H9 (cell line): ENCODE measurements around the gene ADH5. TPM values are rescaled to one million over a fixed set of nuclear protein-coding genes. Genes with fewer than 3 reads are reported as not detected.

Experiments
- DNase-seq: peaks from one replicate; pipeline ENCODE4 v3.0.0-alpha.2; 2017
- H2AFZ ChIP-seq: one replicate; pipeline ENCODE4 v1.6.1; 2013; ENCODE audit warnings: mild to moderate bottlenecking, low read length, control low read depth, moderate library complexity
- H2AK5ac ChIP-seq: 2 replicates; pipeline ENCODE4 v1.6.1; 2013; ENCODE audit warnings: low read length, control low read depth, mixed read lengths; ENCODE audit not compliant: insufficient read length
- H2BK120ac ChIP-seq: one replicate; pipeline ENCODE4 v1.6.1; 2013; ENCODE audit warnings: low read depth, mild to moderate bottlenecking, low read length, control low read depth, inconsistent platforms; ENCODE audit not compliant: poor library complexity, severe bottlenecking
- H2BK12ac ChIP-seq: 2 replicates; pipeline ENCODE4 v1.6.1; 2013; ENCODE audit warnings: low read length, control low read depth, mixed read lengths, low read depth; ENCODE audit not compliant: insufficient read length
- H2BK15ac ChIP-seq: 2 replicates; pipeline ENCODE4 v1.6.1; 2013; ENCODE audit warnings: low read depth, low read length, control low read depth
- H2BK20ac ChIP-seq: one replicate; pipeline ENCODE4 v1.6.1; 2013; ENCODE audit warnings: low read depth, mild to moderate bottlenecking, low read length, control low read depth, inconsistent platforms; ENCODE audit not compliant: poor library complexity, severe bottlenecking
- H2BK5ac ChIP-seq: 2 replicates; pipeline ENCODE4 v1.6.1; 2013; ENCODE audit warnings: low read length, control low read depth, mixed read lengths; ENCODE audit not compliant: insufficient read length
- H3K14ac ChIP-seq: 2 replicates; pipeline ENCODE4 v1.6.1; 2013; ENCODE audit warnings: low read length, control low read depth; ENCODE audit not compliant: insufficient read depth
- H3K18ac ChIP-seq: 2 replicates; pipeline ENCODE4 v1.6.1; 2013; ENCODE audit warnings: low read depth, mild to moderate bottlenecking, mixed read lengths, low read length, control low read depth; ENCODE audit not compliant: insufficient read length
- H3K23ac ChIP-seq: 2 replicates; pipeline ENCODE4 v1.6.1; 2013; ENCODE audit warnings: low read length, control low read depth, mixed read lengths, low read depth; ENCODE audit not compliant: insufficient read length
- H3K23me2 ChIP-seq: 2 replicates; pipeline ENCODE4 v1.6.1; 2013; ENCODE audit warnings: low read depth, mild to moderate bottlenecking, mixed read lengths, low read length, control low read depth; ENCODE audit not compliant: insufficient read length, poor library complexity, severe bottlenecking
- H3K27ac ChIP-seq: 2 replicates; pipeline ENCODE4 v1.5.1; 2013; ENCODE audit warnings: low read length, control low read depth, mixed read lengths, low read depth; ENCODE audit not compliant: insufficient read length
- H3K27me3 ChIP-seq: 2 replicates; pipeline ENCODE4 v1.6.1; 2013; ENCODE audit warnings: low read length, control low read depth, inconsistent platforms; ENCODE audit not compliant: insufficient read depth
- H3K4ac ChIP-seq: 2 replicates; pipeline ENCODE4 v1.6.1; 2013; ENCODE audit warnings: low read depth, mild to moderate bottlenecking, control low read depth, inconsistent platforms, low read length, moderate library complexity
- H3K4me1 ChIP-seq: 2 replicates; pipeline ENCODE4 v1.6.1; 2013; ENCODE audit warnings: low read length, control low read depth, inconsistent platforms; ENCODE audit not compliant: insufficient read depth
- H3K4me2 ChIP-seq: 2 replicates; pipeline ENCODE4 v1.6.1; 2013; ENCODE audit warnings: low read length, control low read depth, mixed read lengths; ENCODE audit not compliant: insufficient read length, insufficient read depth
- H3K56ac ChIP-seq: 2 replicates; pipeline ENCODE4 v1.6.1; 2013; ENCODE audit warnings: low read depth, mild to moderate bottlenecking, mixed read lengths, low read length, control low read depth; ENCODE audit not compliant: insufficient read length
- H3K79me1 ChIP-seq: 2 replicates; pipeline ENCODE4 v1.6.1; 2013; ENCODE audit warnings: low read depth, mild to moderate bottlenecking, moderate library complexity, low read length, control low read depth, inconsistent platforms; ENCODE audit not compliant: insufficient read depth, poor library complexity, severe bottlenecking
- H3K79me2 ChIP-seq: 2 replicates; pipeline ENCODE4 v1.6.1; 2013; ENCODE audit warnings: low read length, control low read depth, inconsistent platforms; ENCODE audit not compliant: insufficient read depth
- H3K9ac ChIP-seq: 2 replicates; pipeline ENCODE4 v1.6.1; 2013; ENCODE audit warnings: low read length, control low read depth, mixed read lengths; ENCODE audit not compliant: insufficient read length; ENCODE audit errors: extremely low read depth
- H3K9me3 ChIP-seq: one replicate; pipeline ENCODE4 v1.6.1; 2013; ENCODE audit warnings: low read depth, low read length, inconsistent platforms; ENCODE audit not compliant: control insufficient read depth
- H3T11ph ChIP-seq: one replicate; pipeline ENCODE4 v1.6.1; 2013; ENCODE audit warnings: mild to moderate bottlenecking, low read length, control low read depth, inconsistent platforms
- H4K20me1 ChIP-seq: one replicate; pipeline ENCODE4 v1.6.1; 2013; ENCODE audit not compliant: control insufficient read depth, insufficient read length, insufficient read depth
- H4K5ac ChIP-seq: 2 replicates; pipeline ENCODE4 v1.6.1; 2013; ENCODE audit warnings: low read depth, mild to moderate bottlenecking, mixed read lengths, low read length, control low read depth; ENCODE audit not compliant: insufficient read length
- H4K8ac ChIP-seq: replicated peaks from 2 replicates; pipeline ENCODE4 v1.6.1; 2013; ENCODE audit warnings: low read length, control low read depth, mixed read lengths, low read depth; ENCODE audit not compliant: insufficient read length
- H4K91ac ChIP-seq: 2 replicates; pipeline ENCODE4 v1.6.1; 2013; ENCODE audit warnings: low read depth, mild to moderate bottlenecking, moderate library complexity, mixed read lengths, low read length, control low read depth; ENCODE audit not compliant: insufficient read length
- H3K27ac Mint-ChIP-seq, 3 experiments: 2 replicates in 2 of 3; 3 replicates in 1 of 3; pipeline ENCODE4 v1.8.0; 2020 to 2021; ENCODE audit warnings: mixed read lengths in 3 of 3, mild to moderate bottlenecking in 1 of 3, moderate library complexity in 1 of 3
- H3K27me3 Mint-ChIP-seq: 2 replicates; pipeline ENCODE4 v1.8.0; 2021; ENCODE audit warnings: low read depth, mild to moderate bottlenecking, moderate library complexity, mixed read lengths
- H3K36me3 Mint-ChIP-seq, 3 experiments: 2 replicates in 2 of 3; 3 replicates in 1 of 3; pipeline ENCODE4 v1.8.0; 2020 to 2021; ENCODE audit warnings: low read depth in 3 of 3, mixed read lengths in 3 of 3; ENCODE audit not compliant: insufficient read depth in 1 of 3
- H3K4me1 Mint-ChIP-seq, 2 experiments: 2 replicates each; pipeline ENCODE4 v1.8.0; 2020; ENCODE audit warnings: mixed read lengths in 2 of 2
- H3K4me3 Mint-ChIP-seq, 2 experiments: 2 replicates in 1 of 2; 3 replicates in 1 of 2; pipeline ENCODE4 v1.8.0; 2020 to 2021; ENCODE audit warnings: mild to moderate bottlenecking in 2 of 2, mixed read lengths in 2 of 2, moderate library complexity in 1 of 2
- H3K9me3 Mint-ChIP-seq, 2 experiments: 2 replicates in 1 of 2; 3 replicates in 1 of 2; pipeline ENCODE4 v1.8.0; 2020; ENCODE audit warnings: mild to moderate bottlenecking in 2 of 2, mixed read lengths in 2 of 2, moderate library complexity in 1 of 2
- WGBS: extraction: QIAGEN DNeasy Blood & Tissue Kit; methylation state at CpG from one replicate; pipeline ENCODE4 v1.1.7; 2013; ENCODE audit warnings: missing lambda C conversion rate, low lambda C conversion rate, mixed read lengths; ENCODE audit not compliant: insufficient read length; ENCODE audit errors: extremely low coverage; 5-methylcytosine and 5-hydroxymethylcytosine counted together
- total RNA-seq: library from RNA; stranded (reverse); gene quantifications from 2 replicates; pipeline ENCODE4 v1.2.1, GENCODE V29; 2021
- TF ChIP-seq, protein P1 (sequence below): fragments of 200-600 bp; sonication (generic); conservative IDR thresholded peaks from 3 replicates; pipeline ENCODE4 v1.8.0; 2021; ENCODE audit warnings: antibody characterized with exemption, mild to moderate bottlenecking

Gene ADH5
- total RNA-seq, 1 experiment from 2014 or later: 284 TPM

- WGBS: 100% methylated on average over 1 of the region's 3 CpGs
- H3K27ac Mint-ChIP-seq: no peak overlapping the region
Measured at GRCh38 chr4:99134586-99134985, 46.0 kb upstream of the ADH5 start.

More at GRCh38 chr4:99134586-99134985, 46.0 kb upstream of the ADH5 start:
- no peak overlapping the region for H3K56ac ChIP-seq
- no peak overlapping the region for H2BK12ac ChIP-seq
- H3K4me2 ChIP-seq: no peak overlapping the region
- no peaks in the 10 kb centered on the region for H3K23me2 ChIP-seq
- no peak overlapping the region for H2BK120ac ChIP-seq
- no peaks in the 10 kb centered on the region for H3K79me2 ChIP-seq
- no peak overlapping the region for H2AFZ ChIP-seq
- TF ChIP-seq, protein P1, sequence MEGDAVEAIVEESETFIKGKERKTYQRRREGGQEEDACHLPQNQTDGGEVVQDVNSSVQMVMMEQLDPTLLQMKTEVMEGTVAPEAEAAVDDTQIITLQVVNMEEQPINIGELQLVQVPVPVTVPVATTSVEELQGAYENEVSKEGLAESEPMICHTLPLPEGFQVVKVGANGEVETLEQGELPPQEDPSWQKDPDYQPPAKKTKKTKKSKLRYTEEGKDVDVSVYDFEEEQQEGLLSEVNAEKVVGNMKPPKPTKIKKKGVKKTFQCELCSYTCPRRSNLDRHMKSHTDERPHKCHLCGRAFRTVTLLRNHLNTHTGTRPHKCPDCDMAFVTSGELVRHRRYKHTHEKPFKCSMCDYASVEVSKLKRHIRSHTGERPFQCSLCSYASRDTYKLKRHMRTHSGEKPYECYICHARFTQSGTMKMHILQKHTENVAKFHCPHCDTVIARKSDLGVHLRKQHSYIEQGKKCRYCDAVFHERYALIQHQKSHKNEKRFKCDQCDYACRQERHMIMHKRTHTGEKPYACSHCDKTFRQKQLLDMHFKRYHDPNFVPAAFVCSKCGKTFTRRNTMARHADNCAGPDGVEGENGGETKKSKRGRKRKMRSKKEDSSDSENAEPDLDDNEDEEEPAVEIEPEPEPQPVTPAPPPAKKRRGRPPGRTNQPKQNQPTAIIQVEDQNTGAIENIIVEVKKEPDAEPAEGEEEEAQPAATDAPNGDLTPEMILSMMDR: no peak
- H4K5ac ChIP-seq: no peak overlapping the region
- H3K23ac ChIP-seq: no peak overlapping the region
- no peak overlapping the region for H2BK20ac ChIP-seq
- Mint-ChIP-seq H3K4me1 (no peaks in the 10 kb centered on the region), H3K9me3 (peaks cover 3 to 7% of the 10 kb centered on the region in 2 experiments), H3K27me3 (no peaks in the 10 kb centered on the region), H3K36me3 (peaks cover 2 to 3% (median 2%) of the 10 kb centered on the region in 3 experiments; a peak in 6 of 7 replicates), H3K4me3 (no peak overlapping the region)
- no peak overlapping the region for H3K18ac ChIP-seq
- no peaks in the 10 kb centered on the region for H3K79me1 ChIP-seq
- no peak overlapping the region for H3T11ph ChIP-seq
- no peaks in the 10 kb centered on the region for H3K4me1 ChIP-seq
- no peaks in the 10 kb centered on the region for H4K20me1 ChIP-seq
- no peak overlapping the region for H3K14ac ChIP-seq
- H2BK15ac ChIP-seq: no peak overlapping the region
- H3K9me3 ChIP-seq: no peaks in the 10 kb centered on the region
- no peak overlapping the region for H3K9ac ChIP-seq
- no peak overlapping the region for H3K4ac ChIP-seq
- no peak overlapping the region for H2BK5ac ChIP-seq
- H4K8ac ChIP-seq: no peak overlapping the region
- no peak for DNase-seq
- H2AK5ac ChIP-seq: no peak overlapping the region
- no peaks in the 10 kb centered on the region for H3K27me3 ChIP-seq
- no peak overlapping the region for H3K27ac ChIP-seq
- H4K91ac ChIP-seq: no peak overlapping the region
